Large intestine (tissue), 3 donors: ENCODE results near the gene KLK12. TPM values are rescaled to one million over a fixed set of nuclear protein-coding genes. Genes with fewer than 3 reads are reported as not detected.

Experiments
- DNase-seq, 2 donors: peaks; one replicate each; pipeline versions ENCODE4 v3.0.0 to v3.0.0-alpha.2; 2013
- H3K27ac ChIP-seq: one replicate; pipeline ENCODE4 v1.5.1; 2013; ENCODE audit warnings: low read length
- H3K27me3 ChIP-seq: 2 replicates; pipeline ENCODE4 v1.6.1; 2013; ENCODE audit warnings: low read length; ENCODE audit not compliant: control insufficient read depth, insufficient read depth
- H3K36me3 ChIP-seq: 2 replicates; pipeline ENCODE4 v1.6.1; 2013; ENCODE audit warnings: low read length; ENCODE audit not compliant: control insufficient read depth, insufficient read depth
- H3K4me1 ChIP-seq: one replicate; pipeline ENCODE4 v1.6.1; 2013; ENCODE audit warnings: low read length; ENCODE audit not compliant: control insufficient read depth, insufficient read depth
- H3K4me3 ChIP-seq: one replicate; pipeline ENCODE4 v1.5.1; 2013; ENCODE audit warnings: low read length
- H3K9me3 ChIP-seq: one replicate; pipeline ENCODE4 v1.6.1; 2013; ENCODE audit warnings: mild to moderate bottlenecking, low read depth, low read length, moderate library complexity; ENCODE audit not compliant: control insufficient read depth
- WGBS: methylation state at CpG from one replicate; pipeline ENCODE4 v1.1.5; 2013; ENCODE audit warnings: low lambda C conversion rate; ENCODE audit not compliant: insufficient coverage; 5-methylcytosine and 5-hydroxymethylcytosine counted together
- polyA plus RNA-seq: library from polyadenylated mRNA; unstranded; fragments of 120-200 nt; gene quantifications from one replicate; pipeline ENCODE4 v1.2.1, GENCODE V29; 2013

The KLK12 gene
- polyA plus RNA-seq, 1 donor: 2.4 TPM

- H3K27me3 ChIP-seq: peaks cover 7% of the 10 kb centered on the region
- no peaks in the 10 kb centered on the region for H3K36me3 ChIP-seq
- DNase-seq: no peak
- H3K4me1 ChIP-seq: no peaks in the 10 kb centered on the region
- no peaks in the 10 kb centered on the region for H3K9me3 ChIP-seq
- no peak within 1 kb of the TSS for H3K27ac ChIP-seq
- no peak within 1 kb of the TSS for H3K4me3 ChIP-seq
- 0% methylated on average over 1 of the region's 28 CpGs for WGBS
Measured at GRCh38 chr19:50983625-50984292, 51.0 kb downstream of the KLK12 start, which contains the start of gene KLK7. KLK7 (minus strand) TSS chr19:50983917; CDS start chr19:50982399, 1,518 bp downstream.

- no peak for DNase-seq
- Histone ChIP-seq H3K27me3 (peaks cover 7% of the 10 kb centered on the region), H3K36me3 (no peaks in the 10 kb centered on the region), H3K4me1 (no peaks in the 10 kb centered on the region), H3K4me3 (no peak overlapping the region), H3K9me3 (no peaks in the 10 kb centered on the region), H3K27ac (no peak overlapping the region)
- WGBS: no CpG with 5 or more reads among the region's 4 CpGs
Measured at GRCh38 chr19:50982186-50982585, 52.6 kb downstream of the KLK12 start.

- Histone ChIP-seq H3K27ac (no peak overlapping the region), H3K4me3 (no peak overlapping the region), H3K9me3 (no peaks in the 10 kb centered on the region), H3K4me1 (no peaks in the 10 kb centered on the region), H3K27me3 (peaks cover 7% of the 10 kb centered on the region), H3K36me3 (no peaks in the 10 kb centered on the region)
- 100% methylated on average over 1 of the region's 11 CpGs for WGBS
- DNase-seq: no peak
Measured at GRCh38 chr19:50981587-50982146, 53.1 kb downstream of the KLK12 start.

GRCh38 chr19:50980208-50980607, 54.6 kb downstream of the KLK12 start:
- Histone ChIP-seq H3K36me3 (no peaks in the 10 kb centered on the region), H3K27ac (no peak overlapping the region), H3K4me1 (no peaks in the 10 kb centered on the region), H3K9me3 (no peaks in the 10 kb centered on the region), H3K27me3 (peaks cover 11% of the 10 kb centered on the region), H3K4me3 (no peak overlapping the region)
- DNase-seq: no peak
- WGBS: 80% methylated on average over 1 of the region's 13 CpGs

- no peaks in the 10 kb centered on the region for H3K36me3 ChIP-seq
- H3K4me3 ChIP-seq: no peak overlapping the region
- no peak for DNase-seq
- H3K27me3 ChIP-seq: peaks cover 11% of the 10 kb centered on the region
- H3K4me1 ChIP-seq: no peaks in the 10 kb centered on the region
- no peak overlapping the region for H3K27ac ChIP-seq
- no peaks in the 10 kb centered on the region for H3K9me3 ChIP-seq
- no CpG with 5 or more reads among the region's 8 CpGs for WGBS
Measured at GRCh38 chr19:50979758-50980157, 55.0 kb downstream of the KLK12 start.

Other genes with a start within 250 kb of the KLK12 start
- 0.09 TPM for gene ACP4, start 244.6 kb downstream of the KLK12 start, polyA plus RNA-seq
- 23.1 TPM for gene KLK1, start 211.2 kb downstream of the KLK12 start, polyA plus RNA-seq
- 0.10 TPM for gene KLK15, start 201.4 kb downstream of the KLK12 start, polyA plus RNA-seq
- gene KLK3, start 180.1 kb downstream of the KLK12 start, polyA plus RNA-seq: 0.90 TPM
- gene KLK2, start 161.6 kb downstream of the KLK12 start, polyA plus RNA-seq: 0.15 TPM
- not detected for gene KLK4, start 123.6 kb downstream of the KLK12 start, polyA plus RNA-seq
- 1.6 TPM for gene KLK5, start 82.0 kb downstream of the KLK12 start, polyA plus RNA-seq
- gene KLK6, start 65.4 kb downstream of the KLK12 start, polyA plus RNA-seq: 0.58 TPM
- gene KLK7, start 51.1 kb downstream of the KLK12 start, polyA plus RNA-seq: 0.42 TPM
- gene KLK8, start 33.4 kb downstream of the KLK12 start, polyA plus RNA-seq: 0.79 TPM
- 2.3 TPM for gene KLK10, start 15.3 kb downstream of the KLK12 start, polyA plus RNA-seq
- 10.3 TPM for gene KLK11, start 8.4 kb downstream of the KLK12 start, polyA plus RNA-seq
- gene KLK13, start 30.1 kb upstream of the KLK12 start, polyA plus RNA-seq: 0.45 TPM
- gene KLK14, start 47.9 kb upstream of the KLK12 start, polyA plus RNA-seq: 0.12 TPM
- gene CTU1, start 73.4 kb upstream of the KLK12 start, polyA plus RNA-seq: 4.1 TPM
- gene SIGLEC9, start 89.9 kb upstream of the KLK12 start, polyA plus RNA-seq: 0.76 TPM
- gene SIGLEC7, start 107.3 kb upstream of the KLK12 start, polyA plus RNA-seq: 1.8 TPM
- 5.4 TPM for gene CD33, start 190.1 kb upstream of the KLK12 start, polyA plus RNA-seq
- gene SIGLECL1, start 216.1 kb upstream of the KLK12 start, polyA plus RNA-seq: not detected